DOHH2 (cell line): ENCODE data around the gene CTNNAL1.

Source experiments
- H3F3A ChIP-seq: fragments of 200-600 bp; sonication (generic), shearing (Covaris generic); 2 replicates; pipeline ENCODE4 v1.6.0; 2016; ENCODE audit warnings: antibody characterized with exemption, mild to moderate bottlenecking; ENCODE audit not compliant: control insufficient read depth, insufficient read depth
- H3K27ac ChIP-seq: fragments of 200-600 bp; sonication (generic); 2 replicates; pipeline ENCODE4 v1.5.1; 2014; ENCODE audit warnings: low read depth, mild to moderate bottlenecking, low read length, moderate library complexity
- H3K27me3 ChIP-seq: fragments of 200-600 bp; sonication (generic); 2 replicates; pipeline ENCODE4 v1.6.1; 2014; ENCODE audit warnings: mild to moderate bottlenecking, low read length, mixed read lengths; ENCODE audit not compliant: control insufficient read depth
- H3K36me3 ChIP-seq: fragments of 200-600 bp; sonication (generic); 2 replicates; pipeline ENCODE4 v1.6.1; 2014; ENCODE audit warnings: mild to moderate bottlenecking, low read length, moderate library complexity, mixed read lengths; ENCODE audit not compliant: control insufficient read depth
- H3K4me1 ChIP-seq: fragments of 200-600 bp; sonication (generic); 2 replicates; pipeline ENCODE4 v1.6.1; 2014; ENCODE audit warnings: mild to moderate bottlenecking, low read length, mixed read lengths; ENCODE audit not compliant: control insufficient read depth
- H3K4me2 ChIP-seq: fragments of 200-600 bp; sonication (generic); 2 replicates; pipeline ENCODE4 v1.6.0; 2014; ENCODE audit warnings: mild to moderate bottlenecking, low read length, moderate library complexity
- H3K4me3 ChIP-seq: fragments of 200-600 bp; sonication (generic); 2 replicates; pipeline ENCODE4 v1.5.1; 2014; ENCODE audit warnings: mild to moderate bottlenecking, low read length, mixed read lengths
- H3K79me2 ChIP-seq: fragments of 200-600 bp; sonication (generic); 2 replicates; pipeline ENCODE4 v1.6.1; 2014; ENCODE audit warnings: mild to moderate bottlenecking, low read length, mixed read lengths; ENCODE audit not compliant: control insufficient read depth
- H3K9me2 ChIP-seq: fragments of 200-600 bp; sonication (generic); replicated peaks from 2 replicates; pipeline ENCODE4 v1.6.1; 2014; ENCODE audit warnings: mild to moderate bottlenecking, low read length, mixed read lengths; ENCODE audit not compliant: control insufficient read depth
- H3K9me3 ChIP-seq: fragments of 200-600 bp; sonication (generic); 2 replicates; pipeline ENCODE4 v1.6.1; 2014; ENCODE audit warnings: antibody characterized with exemption, low read length, mixed read lengths; ENCODE audit not compliant: control insufficient read depth, insufficient read depth
- H4K20me1 ChIP-seq: fragments of 200-600 bp; sonication (generic); 2 replicates; pipeline ENCODE4 v1.6.0; 2014; ENCODE audit warnings: low read depth, mild to moderate bottlenecking, antibody characterized with exemption, low read length, moderate library complexity; ENCODE audit not compliant: control insufficient read depth, insufficient read depth
- EZH2phosphoT487 ChIP-seq: fragments of 200-600 bp; sonication (generic); IDR thresholded peaks from 2 replicates; pipeline ENCODE4 v1.6.1; 2017; ENCODE audit warnings: borderline replicate concordance, mild to moderate bottlenecking, antibody characterized with exemption, low read length, moderate library complexity, mixed read lengths
- TF ChIP-seq, protein P1 (sequence below): fragments of 200-600 bp; sonication (generic); IDR thresholded peaks from one replicate; pipeline ENCODE4 v1.5.1; 2014; ENCODE audit warnings: antibody characterized with exemption, mild to moderate bottlenecking, low read depth, low read length; ENCODE audit not compliant: poor library complexity, severe bottlenecking

The CTNNAL1 gene

DNA sequence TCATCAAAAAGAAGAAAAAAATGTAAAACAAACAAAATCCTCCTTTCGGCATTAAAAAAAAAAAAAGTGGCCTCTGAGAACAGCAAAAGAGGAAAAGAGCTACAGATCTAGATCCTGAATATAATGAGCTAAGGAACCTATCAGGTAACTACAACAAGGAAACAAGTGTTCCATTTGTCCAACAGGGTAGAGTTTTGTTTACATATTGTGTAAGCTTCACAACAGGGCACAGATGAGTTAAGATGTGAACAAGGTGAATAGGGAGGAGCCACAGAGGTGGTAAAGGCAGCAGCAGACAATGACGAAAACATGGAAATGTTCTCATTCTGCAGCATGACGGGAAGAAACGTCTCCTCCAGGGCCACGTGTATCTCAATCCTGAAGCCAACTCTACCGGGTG is 93.8 kb downstream of the CTNNAL1 start:
- H3K27me3 ChIP-seq = no peaks in the 10 kb centered on the region
- no peak overlapping the region for H3K27ac ChIP-seq
- no peaks in the 10 kb centered on the region for H3K4me1 ChIP-seq
- H3K4me2 ChIP-seq = no peak overlapping the region
- no peaks in the 10 kb centered on the region for H3K9me3 ChIP-seq
- H3F3A ChIP-seq = no peaks in the 10 kb centered on the region
- no peaks in the 10 kb centered on the region for H3K9me2 ChIP-seq
- TF ChIP-seq, protein P1, sequence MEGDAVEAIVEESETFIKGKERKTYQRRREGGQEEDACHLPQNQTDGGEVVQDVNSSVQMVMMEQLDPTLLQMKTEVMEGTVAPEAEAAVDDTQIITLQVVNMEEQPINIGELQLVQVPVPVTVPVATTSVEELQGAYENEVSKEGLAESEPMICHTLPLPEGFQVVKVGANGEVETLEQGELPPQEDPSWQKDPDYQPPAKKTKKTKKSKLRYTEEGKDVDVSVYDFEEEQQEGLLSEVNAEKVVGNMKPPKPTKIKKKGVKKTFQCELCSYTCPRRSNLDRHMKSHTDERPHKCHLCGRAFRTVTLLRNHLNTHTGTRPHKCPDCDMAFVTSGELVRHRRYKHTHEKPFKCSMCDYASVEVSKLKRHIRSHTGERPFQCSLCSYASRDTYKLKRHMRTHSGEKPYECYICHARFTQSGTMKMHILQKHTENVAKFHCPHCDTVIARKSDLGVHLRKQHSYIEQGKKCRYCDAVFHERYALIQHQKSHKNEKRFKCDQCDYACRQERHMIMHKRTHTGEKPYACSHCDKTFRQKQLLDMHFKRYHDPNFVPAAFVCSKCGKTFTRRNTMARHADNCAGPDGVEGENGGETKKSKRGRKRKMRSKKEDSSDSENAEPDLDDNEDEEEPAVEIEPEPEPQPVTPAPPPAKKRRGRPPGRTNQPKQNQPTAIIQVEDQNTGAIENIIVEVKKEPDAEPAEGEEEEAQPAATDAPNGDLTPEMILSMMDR = no peak
- TF ChIP-seq EZH2phosphoT487 = no peak
- no peak overlapping the region for H3K4me3 ChIP-seq
- H3K36me3 ChIP-seq = peaks cover 54% of the 10 kb centered on the region
- H3K79me2 ChIP-seq = no peaks in the 10 kb centered on the region
- H4K20me1 ChIP-seq = no peaks in the 10 kb centered on the region

DNA sequence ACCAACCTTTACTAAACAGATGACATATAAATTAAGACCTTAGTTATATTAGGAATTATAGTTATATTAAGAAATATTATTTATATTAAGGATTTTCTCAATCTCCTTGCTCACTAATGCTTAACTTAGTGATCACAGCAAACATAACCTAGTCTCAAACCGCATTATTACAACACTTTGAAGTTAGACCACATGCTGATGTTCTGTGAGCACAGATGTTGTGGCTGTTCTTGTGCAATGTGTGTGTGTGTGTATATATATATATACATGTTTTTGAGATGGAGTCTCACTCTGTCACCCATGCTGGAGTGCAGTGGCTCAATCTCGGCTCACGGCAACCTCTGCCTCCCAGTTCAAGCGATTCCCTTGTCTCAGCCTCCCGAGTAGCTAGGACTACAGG is 99.9 kb downstream of the CTNNAL1 start:
- Histone ChIP-seq H3K36me3 (peaks cover 61% of the 10 kb centered on the region), H3K27ac (no peak overlapping the region), H4K20me1 (no peaks in the 10 kb centered on the region), H3K9me2 (no peaks in the 10 kb centered on the region), H3K4me1 (no peaks in the 10 kb centered on the region), H3K9me3 (no peaks in the 10 kb centered on the region), H3K4me3 (no peak overlapping the region), H3K79me2 (no peaks in the 10 kb centered on the region), H3K4me2 (no peak overlapping the region), H3F3A (no peaks in the 10 kb centered on the region), H3K27me3 (no peaks in the 10 kb centered on the region)
- TF ChIP-seq EZH2phosphoT487 = no peak
- TF ChIP-seq, protein P1 = no peak

DNA sequence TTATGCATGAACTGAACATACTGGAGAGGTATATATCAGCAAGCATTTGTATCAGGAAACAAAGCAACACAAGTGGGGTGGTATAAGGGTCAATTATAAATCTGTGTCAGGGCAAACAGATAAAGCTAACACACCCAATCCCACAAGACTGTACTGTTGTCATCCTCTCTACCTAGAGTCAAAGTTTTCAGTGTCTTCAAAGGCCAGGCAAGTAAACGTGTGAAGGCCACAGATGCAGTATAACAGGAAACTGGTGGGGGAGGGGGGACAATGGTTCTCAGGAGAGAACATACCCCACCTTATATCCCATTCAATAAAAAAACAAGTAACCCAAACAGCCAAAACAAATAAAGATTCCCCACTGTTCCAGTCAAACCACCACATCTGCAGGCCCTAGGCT is 101.5 kb downstream of the CTNNAL1 start:
- Histone ChIP-seq H4K20me1 (no peaks in the 10 kb centered on the region), H3K4me2 (no peak overlapping the region), H3K27me3 (no peaks in the 10 kb centered on the region), H3K79me2 (no peaks in the 10 kb centered on the region), H3F3A (no peaks in the 10 kb centered on the region), H3K36me3 (peaks cover 68% of the 10 kb centered on the region), H3K9me2 (no peaks in the 10 kb centered on the region), H3K9me3 (no peaks in the 10 kb centered on the region), H3K27ac (no peak overlapping the region), H3K4me3 (no peak overlapping the region), H3K4me1 (no peaks in the 10 kb centered on the region)
- no peak for TF ChIP-seq EZH2phosphoT487
- TF ChIP-seq, protein P1 = no peak

DNA sequence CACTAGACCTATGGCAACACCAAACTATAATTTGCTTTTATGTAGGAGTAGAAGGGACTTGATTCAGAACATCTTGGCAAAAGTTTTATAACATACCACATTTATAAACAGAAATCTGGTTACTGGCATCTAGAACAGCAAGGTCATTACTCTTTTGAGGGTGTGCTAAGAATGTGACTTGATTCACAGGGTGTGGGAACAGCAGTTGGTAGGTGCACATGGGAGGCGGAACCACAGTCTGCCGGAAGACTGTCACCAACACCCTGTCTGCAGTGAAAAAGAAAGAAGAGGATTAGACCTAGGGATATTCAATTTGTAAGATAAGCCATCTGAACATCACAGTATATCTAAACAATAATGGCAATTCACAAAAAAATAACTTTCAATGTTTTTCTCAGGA is 102.4 kb downstream of the CTNNAL1 start:
- H3K79me2 ChIP-seq = no peaks in the 10 kb centered on the region
- no peaks in the 10 kb centered on the region for H4K20me1 ChIP-seq
- no peak overlapping the region for H3K4me3 ChIP-seq
- no peaks in the 10 kb centered on the region for H3K9me3 ChIP-seq
- H3K9me2 ChIP-seq = no peaks in the 10 kb centered on the region
- TF ChIP-seq, protein P1 = no peak
- TF ChIP-seq EZH2phosphoT487 = no peak
- no peaks in the 10 kb centered on the region for H3K4me1 ChIP-seq
- no peaks in the 10 kb centered on the region for H3F3A ChIP-seq
- no peak overlapping the region for H3K4me2 ChIP-seq
- no peak overlapping the region for H3K27ac ChIP-seq
- H3K27me3 ChIP-seq = no peaks in the 10 kb centered on the region
- peaks cover 72% of the 10 kb centered on the region for H3K36me3 ChIP-seq
